ENCODE data around the gene B4GALNT4. TPM values are rescaled to one million over a fixed set of nuclear protein-coding genes. Genes with fewer than 3 reads are reported as not detected.
"Not testable (repeated sequence)": the region's sequence is repeated elsewhere in the genome, so short reads cannot be mapped to it uniquely, and the experiment has no call there.

The B4GALNT4 gene
- total RNA-seq, 1 donor from 2014 or later, result 1.5 TPM

- Histone ChIP-seq H3K36me3 (no peaks in the 10 kb centered on the region), H3K4me1 (peaks cover 48% of the 10 kb centered on the region), H3K4me3 (peak overlapping the region; percentile 46), H3K27me3 (ENCODE audit: low read depth) (peaks cover 7% of the 10 kb centered on the region), H3K9me3 (replicated peaks) (no peaks in the 10 kb centered on the region), H3K27ac (replicated peaks) (peak overlapping the region; percentile 97)
- peak; percentile 89 for DNase-seq
- intact Hi-C loops (cut with micrococcal nuclease), result no loop called here
- TF ChIP-seq CTCF (IDR thresholded peaks at IDR 0.05; ENCODE audit: borderline replicate concordance), result no peak
Observed at GRCh38 chr11:326842-327580, 42.3 kb upstream of the B4GALNT4 start.

GRCh38 chr11:327581-327923 is 41.7 kb upstream of the B4GALNT4 start:
- H3K27ac ChIP-seq (replicated peaks), result peak overlapping the region; percentile 97
- H3K36me3 ChIP-seq, result no peaks in the 10 kb centered on the region
- TF ChIP-seq CTCF (IDR thresholded peaks at IDR 0.05; ENCODE audit: borderline replicate concordance), result no peak
- intact Hi-C loops (cut with micrococcal nuclease), result no loop called here
- peak overlapping the region; percentile 46 for H3K4me3 ChIP-seq
- no peak for DNase-seq
- H3K27me3 ChIP-seq (ENCODE audit: low read depth), result peaks cover 7% of the 10 kb centered on the region
- H3K4me1 ChIP-seq, result peaks cover 46% of the 10 kb centered on the region
- H3K9me3 ChIP-seq (replicated peaks), result no peaks in the 10 kb centered on the region

- H3K4me1 ChIP-seq, result peaks cover 43% of the 10 kb centered on the region
- no peak for DNase-seq
- H3K27ac ChIP-seq (replicated peaks), result peak overlapping the region; percentile 97
- intact Hi-C loops (cut with micrococcal nuclease), result no loop called here
- peaks cover 7% of the 10 kb centered on the region for H3K27me3 ChIP-seq (ENCODE audit: low read depth)
- no peak overlapping the region for H3K4me3 ChIP-seq
- no peak for TF ChIP-seq CTCF (IDR thresholded peaks at IDR 0.05; ENCODE audit: borderline replicate concordance)
- no peaks in the 10 kb centered on the region for H3K36me3 ChIP-seq
- H3K9me3 ChIP-seq (replicated peaks), result no peaks in the 10 kb centered on the region
Observed at GRCh38 chr11:328012-328411, 41.3 kb upstream of the B4GALNT4 start.

- intact Hi-C loops (cut with micrococcal nuclease); H3K9me3 ChIP-seq (replicated peaks); H3K4me3 ChIP-seq; H3K27me3 ChIP-seq (ENCODE audit: low read depth); H3K36me3 ChIP-seq; DNase-seq: not testable (repeated sequence)
- Histone ChIP-seq H3K4me1 (peaks cover 43% of the 10 kb centered on the region), H3K27ac (replicated peaks) (peak overlapping the region; percentile 97)
Observed at GRCh38 chr11:328516-329100, 40.7 kb upstream of the B4GALNT4 start.

GRCh38 chr11:329886-330253 is 39.4 kb upstream of the B4GALNT4 start:
- H3K36me3 ChIP-seq, result no peaks in the 10 kb centered on the region
- no peaks in the 10 kb centered on the region for H3K9me3 ChIP-seq (replicated peaks)
- peaks cover 33% of the 10 kb centered on the region for H3K4me1 ChIP-seq
- no peak for DNase-seq
- H3K4me3 ChIP-seq, result no peak overlapping the region
- intact Hi-C loops (cut with micrococcal nuclease), result no loop called here
- H3K27me3 ChIP-seq (ENCODE audit: low read depth), result peaks cover 7% of the 10 kb centered on the region
- H3K27ac ChIP-seq (replicated peaks), result no peak overlapping the region
- no peak for TF ChIP-seq CTCF (IDR thresholded peaks at IDR 0.05; ENCODE audit: borderline replicate concordance)

- H3K4me1 ChIP-seq, result peaks cover 35% of the 10 kb centered on the region
- no peak overlapping the region for H3K4me3 ChIP-seq
- H3K36me3 ChIP-seq, result no peaks in the 10 kb centered on the region
- no peaks in the 10 kb centered on the region for H3K9me3 ChIP-seq (replicated peaks)
- DNase-seq, result no peak
- intact Hi-C loops (cut with micrococcal nuclease), result no loop called here
- no peak for TF ChIP-seq CTCF (IDR thresholded peaks at IDR 0.05; ENCODE audit: borderline replicate concordance)
- no peak overlapping the region for H3K27ac ChIP-seq (replicated peaks)
- peaks cover 7% of the 10 kb centered on the region for H3K27me3 ChIP-seq (ENCODE audit: low read depth)
Observed at GRCh38 chr11:330307-330693, 39.0 kb upstream of the B4GALNT4 start.
